GOT3 (cell line): ENCODE results near the gene MEIKIN.
"Not testable (repeated sequence)": the region's sequence is repeated elsewhere in the genome, so short reads cannot be mapped to it uniquely, and the experiment has no call there.

Experiments
- DNase-seq: peaks from one replicate; lab custom pipeline; 2025; ENCODE audit warnings: mixed read lengths; lab: John Stamatoyannopoulos, UW

The MEIKIN gene

GRCh38 chr5:131913603-131914002 lies 31.9 kb downstream of the MEIKIN start:
- DNase-seq = no peak

- DNase-seq = no peak
Observed at GRCh38 chr5:131906668-131907067, 38.8 kb downstream of the MEIKIN start.

GRCh38 chr5:131902266-131902665 lies 43.2 kb downstream of the MEIKIN start:
- DNase-seq = not testable (repeated sequence)

GRCh38 chr5:131899686-131900085 lies 45.8 kb downstream of the MEIKIN start:
- no peak for DNase-seq

- DNase-seq = no peak
Observed at GRCh38 chr5:131883984-131884383, 61.5 kb downstream of the MEIKIN start.

- no peak for DNase-seq
Observed at GRCh38 chr5:131879705-131880104, 65.8 kb downstream of the MEIKIN start.

- no peak for DNase-seq
Observed at GRCh38 chr5:131877873-131878272, 67.6 kb downstream of the MEIKIN start.

- DNase-seq = not testable (repeated sequence)
Observed at GRCh38 chr5:131871251-131871650, 74.2 kb downstream of the MEIKIN start.

GRCh38 chr5:131867524-131867923 lies 77.9 kb downstream of the MEIKIN start:
- no peak for DNase-seq

- DNase-seq = no peak
Observed at GRCh38 chr5:131863700-131864099, 81.8 kb downstream of the MEIKIN start.

GRCh38 chr5:131857388-131857787 lies 88.1 kb downstream of the MEIKIN start:
- no peak for DNase-seq

- DNase-seq = no peak
Observed at GRCh38 chr5:131855452-131855851, 90.0 kb downstream of the MEIKIN start.

GRCh38 chr5:131854134-131854533 lies 91.3 kb downstream of the MEIKIN start:
- DNase-seq = no peak

- no peak for DNase-seq
Observed at GRCh38 chr5:131848662-131849061, 96.8 kb downstream of the MEIKIN start.

- no peak for DNase-seq
Observed at GRCh38 chr5:131846536-131846935, 98.9 kb downstream of the MEIKIN start.

- no peak for DNase-seq
Observed at GRCh38 chr5:131845828-131846227, 99.6 kb downstream of the MEIKIN start.

- not testable (repeated sequence) for DNase-seq
Observed at GRCh38 chr5:131842971-131843370, 102.5 kb downstream of the MEIKIN start.

GRCh38 chr5:131832702-131833101 lies 112.8 kb downstream of the MEIKIN start:
- DNase-seq = not testable (repeated sequence)

- DNase-seq = no peak
Observed at GRCh38 chr5:131825404-131826013, 120.0 kb downstream of the MEIKIN start.

- no peak for DNase-seq
Observed at GRCh38 chr5:131824631-131825030, 120.8 kb downstream of the MEIKIN start.

- DNase-seq = no peak
Observed at GRCh38 chr5:131821221-131821620, 124.2 kb downstream of the MEIKIN start.

- no peak for DNase-seq
Observed at GRCh38 chr5:131818001-131818724, 127.3 kb downstream of the MEIKIN start.

GRCh38 chr5:131814990-131815389 lies 130.5 kb downstream of the MEIKIN start:
- DNase-seq = no peak
